Esophagus muscularis mucosa (tissue), 4 donors: ENCODE results near the gene OSBPL9. TPM values are rescaled to one million over a fixed set of nuclear protein-coding genes. Genes with fewer than 3 reads are reported as not detected.
"Not testable (repeated sequence)": the region's sequence is repeated elsewhere in the genome, so short reads cannot be mapped to it uniquely, and the experiment has no call there.

Source experiments
- DNase-seq: peaks from one replicate; pipeline ENCODE4 v3.0.0-alpha.2; 2017; ENCODE audit errors: extremely low spot score
- H3K27ac ChIP-seq, 4 donors: fragments of 200-600 bp; sonication (generic); replicated peaks in 1 of 4; 1 replicate in 3 of 4; 2 replicates in 1 of 4; pipeline ENCODE4 v1.5.1; 2016 to 2019; ENCODE audit warnings: mild to moderate bottlenecking in 1 of 4
- H3K27me3 ChIP-seq, 4 donors: fragments of 200-600 bp; sonication (generic); one replicate each; pipeline versions ENCODE4 v1.5.1 to v1.6.0; 2016 to 2019
- H3K36me3 ChIP-seq, 4 donors: fragments of 200-600 bp; sonication (generic); one replicate each; pipeline ENCODE4 v1.5.1; 2016 to 2019
- H3K4me1 ChIP-seq, 4 donors: fragments of 200-600 bp; sonication (generic); one replicate each; pipeline ENCODE4 v1.5.1; 2016 to 2019
- H3K4me3 ChIP-seq, 4 donors: fragments of 200-600 bp; sonication (generic); 1 replicate in 2 of 4; 2 replicates in 2 of 4; pipeline ENCODE4 v1.5.1; 2016 to 2019; ENCODE audit warnings: mild to moderate bottlenecking in 4 of 4, moderate library complexity in 1 of 4
- H3K9me3 ChIP-seq, 4 donors: fragments of 200-600 bp; sonication (generic); 1 replicate in 3 of 4; 2 replicates in 1 of 4; pipeline ENCODE4 v1.5.1; 2016 to 2019
- EP300 ChIP-seq: sonication (generic); formaldehyde crosslinking; IDR thresholded peaks from one replicate; pipeline ENCODE4 v1.6.1; 2017; ENCODE audit warnings: antibody characterized with exemption
- POLR2A ChIP-seq: fragments of 450-650 bp; IDR thresholded peaks from one replicate; pipeline ENCODE4 v1.6.1; 2017; ENCODE audit warnings: antibody characterized with exemption, moderate library complexity, mild to moderate bottlenecking, low read depth
- POLR2AphosphoS5 ChIP-seq, 2 donors: sonication (generic); formaldehyde crosslinking; IDR thresholded peaks; one replicate each; pipeline ENCODE4 v1.6.1; 2017; ENCODE audit warnings: antibody characterized with exemption in 2 of 2
- WGBS: methylation state at CpG from one replicate; pipeline ENCODE4 v1.1.5; 2018; 5-methylcytosine and 5-hydroxymethylcytosine counted together
- intact Hi-C: fragments of 100-400 bp; cut with DNase I; formaldehyde crosslinking; loops from one replicate; pipeline ENCODE4 v1.15.1; 2023
- total RNA-seq, 4 donors: library from RNA; depleted of rRNA; stranded (reverse); fragments of >200 nt; gene quantifications; one replicate each; pipeline versions ENCODE4 v1.1.0 to v1.2.1, GENCODE V29; 2016
- TF ChIP-seq, protein P1 (sequence below), 3 experiments: fragments of 200-600 bp in 2 of 3; fragments of 450-650 bp in 1 of 3; sonication (generic) in 2 of 3; IDR thresholded peaks; one replicate each; pipeline ENCODE4 v1.5.1; 2017 to 2019; ENCODE audit warnings: antibody characterized with exemption in 3 of 3, mild to moderate bottlenecking in 2 of 3, moderate library complexity in 1 of 3

Gene OSBPL9
- total RNA-seq, 4 donors from 2014 or later = 66.8 to 84.5 (median 75.9) TPM

DNA sequence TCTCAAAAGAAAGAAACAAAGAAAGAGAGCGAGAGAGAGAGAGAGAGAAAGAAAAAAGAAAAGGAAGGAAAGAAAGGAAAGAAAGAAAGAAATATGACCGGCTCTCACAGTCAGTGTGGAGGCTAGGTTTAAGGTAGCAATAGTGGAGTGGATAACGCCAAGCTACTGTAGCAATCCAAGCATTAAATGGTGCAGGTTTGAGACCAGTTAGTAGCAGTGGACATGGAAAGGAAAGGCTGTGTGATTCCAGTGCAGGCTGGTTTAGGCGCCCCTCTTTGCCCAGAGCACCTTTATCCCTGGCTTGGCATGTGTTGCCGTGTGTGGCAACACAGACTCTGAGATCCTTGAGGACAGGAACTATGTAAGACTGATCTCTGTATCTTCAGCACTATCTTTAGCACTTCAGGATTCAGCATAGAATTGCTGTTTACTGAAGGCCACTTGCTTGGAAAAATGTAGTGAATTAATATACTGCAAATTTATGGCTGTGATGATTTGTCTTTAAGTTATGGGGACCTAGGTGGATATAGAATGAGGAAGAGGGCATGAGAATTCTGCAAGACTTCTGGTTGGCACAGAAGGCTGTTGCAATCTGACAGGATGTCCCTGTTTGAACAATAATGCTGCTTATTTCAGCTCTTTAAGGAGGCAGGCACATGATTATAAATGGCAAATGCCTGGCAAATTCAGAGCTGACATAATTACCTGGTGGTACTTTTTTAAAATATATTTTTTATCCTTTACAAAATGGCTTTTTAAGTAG is 10.8 kb upstream of the OSBPL9 start:
- H3K36me3 ChIP-seq = no peaks in the 10 kb centered on the region
- no peak for DNase-seq
- no peak overlapping the region for H3K27ac ChIP-seq
- H3K27me3 ChIP-seq = no peaks in the 10 kb centered on the region
- intact Hi-C loops = no loop called here
- H3K4me1 ChIP-seq = peaks cover 0 to 6% (median 3%) of the 10 kb centered on the region in 4 donors
- 78% methylated on average over 5 of the region's 5 CpGs for WGBS
- no peak for TF ChIP-seq POLR2A
- no peak for TF ChIP-seq EP300
- TF ChIP-seq, protein P1, sequence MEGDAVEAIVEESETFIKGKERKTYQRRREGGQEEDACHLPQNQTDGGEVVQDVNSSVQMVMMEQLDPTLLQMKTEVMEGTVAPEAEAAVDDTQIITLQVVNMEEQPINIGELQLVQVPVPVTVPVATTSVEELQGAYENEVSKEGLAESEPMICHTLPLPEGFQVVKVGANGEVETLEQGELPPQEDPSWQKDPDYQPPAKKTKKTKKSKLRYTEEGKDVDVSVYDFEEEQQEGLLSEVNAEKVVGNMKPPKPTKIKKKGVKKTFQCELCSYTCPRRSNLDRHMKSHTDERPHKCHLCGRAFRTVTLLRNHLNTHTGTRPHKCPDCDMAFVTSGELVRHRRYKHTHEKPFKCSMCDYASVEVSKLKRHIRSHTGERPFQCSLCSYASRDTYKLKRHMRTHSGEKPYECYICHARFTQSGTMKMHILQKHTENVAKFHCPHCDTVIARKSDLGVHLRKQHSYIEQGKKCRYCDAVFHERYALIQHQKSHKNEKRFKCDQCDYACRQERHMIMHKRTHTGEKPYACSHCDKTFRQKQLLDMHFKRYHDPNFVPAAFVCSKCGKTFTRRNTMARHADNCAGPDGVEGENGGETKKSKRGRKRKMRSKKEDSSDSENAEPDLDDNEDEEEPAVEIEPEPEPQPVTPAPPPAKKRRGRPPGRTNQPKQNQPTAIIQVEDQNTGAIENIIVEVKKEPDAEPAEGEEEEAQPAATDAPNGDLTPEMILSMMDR (IDR thresholded peaks at IDR 0.05) = no peak
- TF ChIP-seq POLR2AphosphoS5 (IDR thresholded peaks at IDR 0.05) = no peak
- H3K9me3 ChIP-seq = no peaks in the 10 kb centered on the region
- no peak overlapping the region for H3K4me3 ChIP-seq

- Histone ChIP-seq H3K4me3 (no peak overlapping the region), H3K27me3 (no peaks in the 10 kb centered on the region), H3K27ac (no peak overlapping the region), H3K4me1 (peaks cover 4 to 19% (median 15%) of the 10 kb centered on the region in 4 donors), H3K9me3 (no peaks in the 10 kb centered on the region), H3K36me3 (no peaks in the 10 kb centered on the region)
- TF ChIP-seq POLR2A = no peak
- no peak for TF ChIP-seq EP300
- no peak for TF ChIP-seq POLR2AphosphoS5 (IDR thresholded peaks at IDR 0.05)
- TF ChIP-seq, protein P1 (IDR thresholded peaks at IDR 0.05) = no peak
- DNase-seq = no peak
- intact Hi-C loops = no loop called here
- WGBS = 63% methylated on average over 6 of the region's 6 CpGs
Observed at GRCh38 chr1:51607681-51608095, 9.2 kb upstream of the OSBPL9 start.

GRCh38 chr1:51610104-51610503 is 6.8 kb upstream of the OSBPL9 start:
- H3K9me3 ChIP-seq, DNase-seq, intact Hi-C loops, H3K27me3 ChIP-seq, H3K27ac ChIP-seq, H3K4me3 ChIP-seq, H3K36me3 ChIP-seq: not testable (repeated sequence)
- WGBS = 98% methylated on average over 6 of the region's 6 CpGs
- peaks cover 5 to 36% (median 30%) of the 10 kb centered on the region in 4 donors for H3K4me1 ChIP-seq

GRCh38 chr1:51610637-51611036 is 6.3 kb upstream of the OSBPL9 start:
- DNase-seq = no peak
- intact Hi-C loops = no loop called here
- H3K4me3 ChIP-seq = no peak overlapping the region
- H3K9me3 ChIP-seq = no peaks in the 10 kb centered on the region
- WGBS = 92% methylated on average over 4 of the region's 4 CpGs
- no peak overlapping the region for H3K27ac ChIP-seq
- no peaks in the 10 kb centered on the region for H3K27me3 ChIP-seq
- H3K36me3 ChIP-seq = no peaks in the 10 kb centered on the region
- H3K4me1 ChIP-seq = peaks cover 5 to 37% (median 30%) of the 10 kb centered on the region in 4 donors
- TF ChIP-seq POLR2AphosphoS5 (IDR thresholded peaks at IDR 0.05) = no peak
- TF ChIP-seq POLR2A = no peak
- TF ChIP-seq, protein P1 (IDR thresholded peaks at IDR 0.05) = no peak
- no peak for TF ChIP-seq EP300

- H3K27ac ChIP-seq = peak overlapping the region; percentile 5 to 60 (median 22)
- no peaks in the 10 kb centered on the region for H3K27me3 ChIP-seq
- no peak for DNase-seq
- TF ChIP-seq POLR2A (no peak), POLR2AphosphoS5 (IDR thresholded peaks at IDR 0.05) (no peak), EP300 (no peak)
- TF ChIP-seq, protein P1 (IDR thresholded peaks at IDR 0.05) = no peak
- no peaks in the 10 kb centered on the region for H3K9me3 ChIP-seq
- 24% methylated on average over 2 of the region's 2 CpGs for WGBS
- no peak overlapping the region for H3K4me3 ChIP-seq
- H3K4me1 ChIP-seq = peaks cover 10 to 48% (median 38%) of the 10 kb centered on the region in 4 donors
- no peaks in the 10 kb centered on the region for H3K36me3 ChIP-seq
- intact Hi-C loops = no loop called here
Observed at GRCh38 chr1:51612447-51612961, 4.4 kb upstream of the OSBPL9 start.
